DOHH2 (cell line): ENCODE data around the gene TLE7.

Experiments used
- H3F3A ChIP-seq: fragments of 200-600 bp; sonication (generic), shearing (Covaris generic); 2 replicates; pipeline ENCODE4 v1.6.0; 2016; ENCODE audit warnings: antibody characterized with exemption, mild to moderate bottlenecking; ENCODE audit not compliant: control insufficient read depth, insufficient read depth
- H3K27ac ChIP-seq: fragments of 200-600 bp; sonication (generic); 2 replicates; pipeline ENCODE4 v1.5.1; 2014; ENCODE audit warnings: low read depth, mild to moderate bottlenecking, low read length, moderate library complexity
- H3K27me3 ChIP-seq: fragments of 200-600 bp; sonication (generic); 2 replicates; pipeline ENCODE4 v1.6.1; 2014; ENCODE audit warnings: mild to moderate bottlenecking, low read length, mixed read lengths; ENCODE audit not compliant: control insufficient read depth
- H3K36me3 ChIP-seq: fragments of 200-600 bp; sonication (generic); 2 replicates; pipeline ENCODE4 v1.6.1; 2014; ENCODE audit warnings: mild to moderate bottlenecking, low read length, moderate library complexity, mixed read lengths; ENCODE audit not compliant: control insufficient read depth
- H3K4me1 ChIP-seq: fragments of 200-600 bp; sonication (generic); 2 replicates; pipeline ENCODE4 v1.6.1; 2014; ENCODE audit warnings: mild to moderate bottlenecking, low read length, mixed read lengths; ENCODE audit not compliant: control insufficient read depth
- H3K4me2 ChIP-seq: fragments of 200-600 bp; sonication (generic); 2 replicates; pipeline ENCODE4 v1.6.0; 2014; ENCODE audit warnings: mild to moderate bottlenecking, low read length, moderate library complexity
- H3K4me3 ChIP-seq: fragments of 200-600 bp; sonication (generic); 2 replicates; pipeline ENCODE4 v1.5.1; 2014; ENCODE audit warnings: mild to moderate bottlenecking, low read length, mixed read lengths
- H3K79me2 ChIP-seq: fragments of 200-600 bp; sonication (generic); 2 replicates; pipeline ENCODE4 v1.6.1; 2014; ENCODE audit warnings: mild to moderate bottlenecking, low read length, mixed read lengths; ENCODE audit not compliant: control insufficient read depth
- H3K9me2 ChIP-seq: fragments of 200-600 bp; sonication (generic); replicated peaks from 2 replicates; pipeline ENCODE4 v1.6.1; 2014; ENCODE audit warnings: mild to moderate bottlenecking, low read length, mixed read lengths; ENCODE audit not compliant: control insufficient read depth
- H3K9me3 ChIP-seq: fragments of 200-600 bp; sonication (generic); 2 replicates; pipeline ENCODE4 v1.6.1; 2014; ENCODE audit warnings: antibody characterized with exemption, low read length, mixed read lengths; ENCODE audit not compliant: control insufficient read depth, insufficient read depth
- H4K20me1 ChIP-seq: fragments of 200-600 bp; sonication (generic); 2 replicates; pipeline ENCODE4 v1.6.0; 2014; ENCODE audit warnings: low read depth, mild to moderate bottlenecking, antibody characterized with exemption, low read length, moderate library complexity; ENCODE audit not compliant: control insufficient read depth, insufficient read depth
- EZH2phosphoT487 ChIP-seq: fragments of 200-600 bp; sonication (generic); IDR thresholded peaks from 2 replicates; pipeline ENCODE4 v1.6.1; 2017; ENCODE audit warnings: borderline replicate concordance, mild to moderate bottlenecking, antibody characterized with exemption, low read length, moderate library complexity, mixed read lengths
- TF ChIP-seq, protein P1 (sequence below): fragments of 200-600 bp; sonication (generic); IDR thresholded peaks from one replicate; pipeline ENCODE4 v1.5.1; 2014; ENCODE audit warnings: antibody characterized with exemption, mild to moderate bottlenecking, low read depth, low read length; ENCODE audit not compliant: poor library complexity, severe bottlenecking

Gene TLE7

DNA sequence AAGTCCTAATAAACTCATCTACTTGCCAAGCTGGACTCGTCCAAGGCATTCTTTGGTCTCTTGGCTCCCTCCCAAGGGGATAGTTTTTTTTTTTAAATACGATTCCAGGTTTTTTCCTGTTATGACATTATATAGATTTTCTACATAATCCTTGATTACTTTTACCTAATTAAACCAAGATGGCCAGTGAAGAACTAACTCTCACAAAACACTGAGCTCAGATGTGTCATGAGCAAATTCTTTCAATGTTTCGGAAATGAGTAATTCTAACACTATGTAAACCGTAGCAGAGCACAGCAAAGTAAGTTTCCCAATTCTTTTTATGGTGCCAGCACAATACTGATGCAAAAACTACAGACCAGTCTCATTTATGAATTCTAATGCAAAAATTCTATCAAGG lies 18.4 kb upstream of the TLE7 start:
- H4K20me1 ChIP-seq = no peaks in the 10 kb centered on the region
- no peak overlapping the region for H3K27ac ChIP-seq
- peak overlapping the region; percentile 83 for H3K4me2 ChIP-seq
- H3K9me3 ChIP-seq = no peaks in the 10 kb centered on the region
- H3K27me3 ChIP-seq = no peaks in the 10 kb centered on the region
- TF ChIP-seq, protein P1, sequence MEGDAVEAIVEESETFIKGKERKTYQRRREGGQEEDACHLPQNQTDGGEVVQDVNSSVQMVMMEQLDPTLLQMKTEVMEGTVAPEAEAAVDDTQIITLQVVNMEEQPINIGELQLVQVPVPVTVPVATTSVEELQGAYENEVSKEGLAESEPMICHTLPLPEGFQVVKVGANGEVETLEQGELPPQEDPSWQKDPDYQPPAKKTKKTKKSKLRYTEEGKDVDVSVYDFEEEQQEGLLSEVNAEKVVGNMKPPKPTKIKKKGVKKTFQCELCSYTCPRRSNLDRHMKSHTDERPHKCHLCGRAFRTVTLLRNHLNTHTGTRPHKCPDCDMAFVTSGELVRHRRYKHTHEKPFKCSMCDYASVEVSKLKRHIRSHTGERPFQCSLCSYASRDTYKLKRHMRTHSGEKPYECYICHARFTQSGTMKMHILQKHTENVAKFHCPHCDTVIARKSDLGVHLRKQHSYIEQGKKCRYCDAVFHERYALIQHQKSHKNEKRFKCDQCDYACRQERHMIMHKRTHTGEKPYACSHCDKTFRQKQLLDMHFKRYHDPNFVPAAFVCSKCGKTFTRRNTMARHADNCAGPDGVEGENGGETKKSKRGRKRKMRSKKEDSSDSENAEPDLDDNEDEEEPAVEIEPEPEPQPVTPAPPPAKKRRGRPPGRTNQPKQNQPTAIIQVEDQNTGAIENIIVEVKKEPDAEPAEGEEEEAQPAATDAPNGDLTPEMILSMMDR = no peak
- TF ChIP-seq EZH2phosphoT487 = no peak
- H3K36me3 ChIP-seq = peaks cover 4% of the 10 kb centered on the region; the same call in 1 of the 2 replicates
- H3K4me1 ChIP-seq = peaks cover 16% of the 10 kb centered on the region
- H3K9me2 ChIP-seq = no peaks in the 10 kb centered on the region
- peak overlapping the region; percentile 82 for H3K4me3 ChIP-seq
- H3F3A ChIP-seq = no peaks in the 10 kb centered on the region
- H3K79me2 ChIP-seq = peaks cover 39% of the 10 kb centered on the region

DNA sequence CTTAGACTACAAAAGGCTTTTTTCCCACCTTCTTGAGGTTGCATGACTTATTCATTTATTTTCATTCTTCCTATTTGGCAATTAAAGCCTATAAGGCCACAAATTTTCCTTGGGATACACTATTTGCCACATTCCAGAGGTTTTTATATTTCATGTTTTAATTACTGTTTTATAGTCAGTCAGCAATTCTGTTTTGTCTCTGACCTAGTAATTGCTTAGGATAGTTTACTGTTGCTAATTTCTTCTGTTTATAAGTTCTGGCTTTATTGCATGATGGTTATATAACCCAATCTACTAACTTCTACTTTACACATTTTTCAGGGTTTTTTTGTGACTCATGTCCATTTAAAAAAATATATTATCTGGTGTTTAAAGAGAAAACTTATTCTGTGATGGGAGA lies 17.7 kb upstream of the TLE7 start:
- Histone ChIP-seq H3K9me3 (no peaks in the 10 kb centered on the region), H3K36me3 (peaks cover 5% of the 10 kb centered on the region; the same call in 1 of the 2 replicates), H3K4me2 (no peak overlapping the region), H3F3A (no peaks in the 10 kb centered on the region), H3K4me1 (peaks cover 16% of the 10 kb centered on the region), H3K27me3 (no peaks in the 10 kb centered on the region), H4K20me1 (no peaks in the 10 kb centered on the region), H3K9me2 (no peaks in the 10 kb centered on the region), H3K79me2 (peaks cover 39% of the 10 kb centered on the region), H3K27ac (no peak overlapping the region), H3K4me3 (no peak overlapping the region)
- TF ChIP-seq, protein P1 = no peak
- no peak for TF ChIP-seq EZH2phosphoT487

DNA sequence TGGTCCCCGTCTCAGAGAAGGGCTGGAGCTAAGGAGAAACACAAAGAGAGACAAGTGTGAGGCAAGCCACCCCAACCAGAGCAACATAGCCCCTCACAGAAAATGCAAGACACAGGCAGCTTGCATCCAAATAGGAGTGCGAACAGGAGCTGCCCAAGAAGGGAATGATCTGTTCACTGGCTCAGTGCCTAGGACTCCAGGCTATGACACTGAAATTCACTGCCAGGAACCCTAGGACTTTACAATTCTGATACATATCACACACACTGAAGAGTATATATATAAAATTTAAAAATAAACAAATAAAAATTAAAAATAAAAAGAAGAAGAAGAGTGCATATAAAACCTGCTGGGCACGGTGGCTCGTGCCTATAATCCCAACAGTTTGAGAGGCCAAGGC lies 14.9 kb upstream of the TLE7 start:
- Histone ChIP-seq H3K36me3 (peaks cover 32% of the 10 kb centered on the region), H4K20me1 (no peaks in the 10 kb centered on the region), H3K27me3 (no peaks in the 10 kb centered on the region), H3K4me1 (peaks cover 10% of the 10 kb centered on the region), H3K4me3 (no peak overlapping the region), H3K9me2 (no peaks in the 10 kb centered on the region), H3K9me3 (no peaks in the 10 kb centered on the region), H3K4me2 (no peak overlapping the region), H3F3A (no peaks in the 10 kb centered on the region), H3K79me2 (peaks cover 36% of the 10 kb centered on the region), H3K27ac (no peak overlapping the region)
- TF ChIP-seq, protein P1 = no peak
- no peak for TF ChIP-seq EZH2phosphoT487

DNA sequence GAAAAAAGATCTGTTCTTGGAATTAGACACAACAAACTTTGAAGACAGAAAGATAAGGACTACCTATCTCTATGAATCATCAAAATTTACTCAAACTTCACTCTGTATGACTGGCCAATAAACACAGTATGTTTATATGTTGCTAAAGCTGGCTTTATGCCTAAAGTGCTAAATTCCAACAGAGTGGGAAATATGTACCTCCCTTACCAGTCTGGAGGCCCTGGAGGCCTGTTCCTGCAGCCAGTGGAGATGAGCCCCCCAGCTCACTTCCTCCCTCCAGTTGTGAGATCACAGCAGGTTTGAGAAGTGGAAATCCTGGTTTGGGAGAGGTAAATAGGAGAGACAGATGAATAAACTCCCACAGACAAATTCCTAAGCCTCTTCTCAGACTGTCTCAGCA lies 11.2 kb upstream of the TLE7 start:
- H4K20me1 ChIP-seq = no peaks in the 10 kb centered on the region
- H3K9me3 ChIP-seq = peaks cover 29% of the 10 kb centered on the region
- no peaks in the 10 kb centered on the region for H3K4me1 ChIP-seq
- H3K27me3 ChIP-seq = no peaks in the 10 kb centered on the region
- no peak overlapping the region for H3K4me2 ChIP-seq
- TF ChIP-seq EZH2phosphoT487 = no peak
- TF ChIP-seq, protein P1 = no peak
- no peak overlapping the region for H3K27ac ChIP-seq
- H3K4me3 ChIP-seq = no peak overlapping the region
- no peaks in the 10 kb centered on the region for H3F3A ChIP-seq
- peaks cover 69% of the 10 kb centered on the region for H3K36me3 ChIP-seq
- H3K9me2 ChIP-seq = no peaks in the 10 kb centered on the region
- no peaks in the 10 kb centered on the region; the same call in 1 of the 2 replicates for H3K79me2 ChIP-seq
